H1 (cell line): Measurements from ENCODE around the gene GALNT12. TPM values are rescaled to one million over a fixed set of nuclear protein-coding genes. Genes with fewer than 3 reads are reported as not detected.

Source experiments
- ASH2L ChIP-seq: fragments of 200-600, 300-600 bp; sonication (generic); IDR thresholded peaks from one replicate; pipeline ENCODE4 v1.7.1; 2017; ENCODE audit warnings: low read length
- CBX8 ChIP-seq: fragments of 300-800, 300-1000 bp; sonication (generic); IDR thresholded peaks from 2 replicates; pipeline ENCODE4 v1.7.1; 2016; ENCODE audit warnings: low read depth, low read length, borderline replicate concordance
- CHD7 ChIP-seq: fragments of 300-600 bp; sonication (generic); IDR thresholded peaks from 2 replicates; pipeline ENCODE4 v1.7.1; 2012; ENCODE audit warnings: low read length, moderate library complexity, mild to moderate bottlenecking, inconsistent platforms; ENCODE audit not compliant: insufficient replicate concordance
- EGR1 ChIP-seq: IDR thresholded peaks from 2 replicates; pipeline ENCODE4 v1.6.1; 2011; ENCODE audit warnings: low read depth, low read length, borderline replicate concordance
- HDAC6 ChIP-seq: IDR thresholded peaks from one replicate; pipeline ENCODE4 v1.7.1; 2012; ENCODE audit warnings: low read depth, mild to moderate bottlenecking, inconsistent platforms, low read length, moderate library complexity
- KDM4A ChIP-seq: IDR thresholded peaks from one replicate; pipeline ENCODE4 v1.7.1; 2012; ENCODE audit warnings: low read depth, mild to moderate bottlenecking, moderate library complexity, low read length, inconsistent platforms; ENCODE audit not compliant: severe bottlenecking
- MAFK ChIP-seq: IDR thresholded peaks from 2 replicates; pipeline ENCODE4 v1.6.1; 2012; ENCODE audit warnings: low read depth, mild to moderate bottlenecking, improper control_type of control experiment, low read length
- POLR2A ChIP-seq, 2 experiments: IDR thresholded peaks; 1 replicate in 1 of 2; 2 replicates in 1 of 2; pipeline ENCODE4 v1.6.1; 2011; ENCODE audit warnings: low read depth in 2 of 2, low read length in 2 of 2, mild to moderate bottlenecking in 2 of 2; ENCODE audit errors: control extremely low read depth in 1 of 2
- SUZ12 ChIP-seq: fragments of 200-600 bp; sonication (generic); IDR thresholded peaks from 2 replicates; pipeline ENCODE4 v1.6.1; 2012; ENCODE audit warnings: mild to moderate bottlenecking, inconsistent platforms, low read length, moderate library complexity, mixed read lengths
- TAF7 ChIP-seq: optimal IDR thresholded peaks from 2 replicates; pipeline ENCODE3; 2011; ENCODE audit warnings: low read depth, mild to moderate bottlenecking, inconsistent platforms, low read length, moderate library complexity, borderline replicate concordance
- TCF12 ChIP-seq: IDR thresholded peaks from 2 replicates; pipeline ENCODE4 v1.6.1; 2011; ENCODE audit warnings: low read depth, mild to moderate bottlenecking, low read length
- polyA plus RNA-seq, 7 experiments: library from polyadenylated mRNA; depleted of rRNA in 3 of 7; stranded (reverse) in 5 of 7; unstranded in 2 of 7; fragments of >200 nt in 5 of 7; fragments of 200-250 nt in 2 of 7; gene quantifications; 1 replicate in 5 of 7; 2 replicates in 1 of 7; 4 replicates in 1 of 7; pipeline versions ENCODE4 v1.2.1 to v1.2.3, GENCODE V29; 2011 to 2013; ENCODE audit warnings: missing spikeins in 2 of 7, mixed read lengths in 2 of 7
- total RNA-seq: library from RNA; stranded (reverse); fragmentation: NEBNext Ultra II Directional; extraction: Animal tissue kit (Norgen Biotek cat#: 25700); gene quantifications from 2 replicates; pipeline ENCODE4 v1.2.1, GENCODE V29; 2021

The GALNT12 gene
- total and polyA plus RNA-seq, 2 of the 8 experiments (the other 6 are each of a cell fraction or from before 2014, with no cell fraction given), result 16.2 to 19.6 TPM

- TF ChIP-seq CHD7, result no peak
- TF ChIP-seq CBX8, result no peak
- TF ChIP-seq EGR1, result no peak
- TF ChIP-seq POLR2A (IDR thresholded peaks at IDR 0.05; ENCODE audit: control extremely low read depth in 1 of 2, low read depth in 2 of 2, low read length in 2 of 2), result no peak
- TF ChIP-seq HDAC6, result no peak
- TF ChIP-seq KDM4A, result no peak
- TF ChIP-seq TAF7, result no peak
- TF ChIP-seq ASH2L, result no peak
- TF ChIP-seq MAFK, result no peak
- TF ChIP-seq SUZ12, result no peak
- TF ChIP-seq TCF12, result no peak
Measured at GRCh38 chr9:98789483-98790133, 17.9 kb upstream of the GALNT12 start (continued).
